Mammary epithelial cell (primary cell): ENCODE measurements around the gene ROBO1.

ENCODE experiments used
- EZH2 ChIP-seq: IDR thresholded peaks from 2 replicates; pipeline ENCODE4 v1.6.1; 2012; ENCODE audit warnings: low read length, inconsistent platforms, borderline replicate concordance
- TF ChIP-seq, protein P1 (sequence below), 2 donors: IDR thresholded peaks in 1 of 2; conservative IDR thresholded peaks in 1 of 2; 2 replicates each; pipeline ENCODE4 v1.5.1; 2011 to 2012; ENCODE audit warnings: inconsistent platforms in 2 of 2, low read length in 2 of 2, mild to moderate bottlenecking in 2 of 2, control low read depth in 1 of 2, low read depth in 1 of 2; ENCODE audit not compliant: insufficient read depth in 1 of 2; ENCODE audit errors: extremely low read depth in 1 of 2

DNA sequence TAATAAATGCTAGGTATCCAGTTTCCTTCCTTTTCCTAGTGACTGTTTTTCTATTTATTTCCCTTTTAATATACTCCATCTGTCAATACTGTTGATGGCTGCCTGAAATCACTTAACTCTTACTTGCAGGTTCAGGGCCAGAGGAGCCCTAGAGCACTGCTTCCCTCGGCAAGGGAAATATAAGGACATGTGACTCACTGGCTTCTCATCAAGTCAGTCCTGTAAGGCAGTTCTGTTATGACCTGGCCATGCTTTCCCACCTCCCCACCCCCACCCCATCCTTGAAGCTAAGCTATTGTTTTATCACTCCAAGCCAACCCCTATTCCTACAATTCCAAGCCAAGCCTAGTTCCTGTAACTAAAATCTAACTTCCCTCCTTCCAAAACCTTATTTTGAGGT lies 800.7 kb downstream of the ROBO1 start:
- TF ChIP-seq, protein P1, sequence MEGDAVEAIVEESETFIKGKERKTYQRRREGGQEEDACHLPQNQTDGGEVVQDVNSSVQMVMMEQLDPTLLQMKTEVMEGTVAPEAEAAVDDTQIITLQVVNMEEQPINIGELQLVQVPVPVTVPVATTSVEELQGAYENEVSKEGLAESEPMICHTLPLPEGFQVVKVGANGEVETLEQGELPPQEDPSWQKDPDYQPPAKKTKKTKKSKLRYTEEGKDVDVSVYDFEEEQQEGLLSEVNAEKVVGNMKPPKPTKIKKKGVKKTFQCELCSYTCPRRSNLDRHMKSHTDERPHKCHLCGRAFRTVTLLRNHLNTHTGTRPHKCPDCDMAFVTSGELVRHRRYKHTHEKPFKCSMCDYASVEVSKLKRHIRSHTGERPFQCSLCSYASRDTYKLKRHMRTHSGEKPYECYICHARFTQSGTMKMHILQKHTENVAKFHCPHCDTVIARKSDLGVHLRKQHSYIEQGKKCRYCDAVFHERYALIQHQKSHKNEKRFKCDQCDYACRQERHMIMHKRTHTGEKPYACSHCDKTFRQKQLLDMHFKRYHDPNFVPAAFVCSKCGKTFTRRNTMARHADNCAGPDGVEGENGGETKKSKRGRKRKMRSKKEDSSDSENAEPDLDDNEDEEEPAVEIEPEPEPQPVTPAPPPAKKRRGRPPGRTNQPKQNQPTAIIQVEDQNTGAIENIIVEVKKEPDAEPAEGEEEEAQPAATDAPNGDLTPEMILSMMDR (conservative IDR thresholded peaks at IDR 0.05 in 1 of 2, IDR thresholded peaks at IDR 0.05 in 1 of 2; ENCODE audit: extremely low read depth in 1 of 2, insufficient read depth in 1 of 2, low read depth in 1 of 2, low read length in 2 of 2), result no peak
- TF ChIP-seq EZH2, result no peak
